BE2C (cell line): ENCODE results near the gene HELZ.

Source experiments
- DNase-seq: peaks from one replicate; pipeline ENCODE4 v3.0.0-alpha.2; 2020
- H3K27me3 ChIP-seq: fragments of 250-450 bp; sonication (Bioruptor Pico); 2 replicates; pipeline ENCODE4 v1.5.1; 2020; ENCODE audit warnings: mild to moderate bottlenecking
- H3K36me3 ChIP-seq: fragments of 250-450 bp; sonication (Bioruptor Pico); 2 replicates; pipeline ENCODE4 v1.5.1; 2020; ENCODE audit warnings: mild to moderate bottlenecking
- H3K4me1 ChIP-seq: fragments of 250-450 bp; sonication (Bioruptor Pico); 2 replicates; pipeline ENCODE4 v1.5.1; 2020
- H3K4me3 ChIP-seq: 2 replicates; pipeline ENCODE4 v1.5.1; 2011; ENCODE audit warnings: low read depth, low read length
- H3K9me3 ChIP-seq: fragments of 250-450 bp; sonication (Bioruptor Pico); 2 replicates; pipeline ENCODE4 v1.5.1; 2020
- CTCF ChIP-seq: IDR thresholded peaks from 2 replicates; pipeline ENCODE4 v1.5.1; 2012; ENCODE audit warnings: mild to moderate bottlenecking, low read depth, low read length

The HELZ gene

GRCh38 chr17:67156269-67157199 is 88.5 kb downstream of the HELZ start:
- TF ChIP-seq CTCF: no peak
- peaks cover 10% of the 10 kb centered on the region for H3K4me1 ChIP-seq
- H3K9me3 ChIP-seq: no peaks in the 10 kb centered on the region
- no peak for DNase-seq
- peaks cover 15% of the 10 kb centered on the region for H3K36me3 ChIP-seq
- H3K4me3 ChIP-seq: no peak overlapping the region
- no peaks in the 10 kb centered on the region for H3K27me3 ChIP-seq

DNA sequence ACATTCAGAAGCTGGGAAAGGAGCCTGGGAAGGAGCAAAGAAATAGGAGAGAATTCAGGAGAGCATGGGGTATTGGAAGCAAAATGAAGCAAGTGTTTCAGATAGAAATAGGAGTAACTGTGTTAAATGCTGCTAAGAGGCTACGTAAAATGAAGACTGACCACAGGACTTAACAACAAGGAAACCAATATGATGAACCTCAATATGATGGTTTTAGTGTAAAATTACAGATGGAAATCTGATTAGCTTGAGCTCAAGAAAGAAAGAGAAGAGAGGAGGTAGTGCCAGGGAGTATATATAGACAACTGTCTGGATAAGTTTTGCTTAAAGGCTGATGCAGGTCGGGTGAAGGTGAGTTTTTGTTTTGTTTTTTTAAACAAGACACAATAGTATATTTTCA is 92.2 kb downstream of the HELZ start:
- TF ChIP-seq CTCF: no peak
- Histone ChIP-seq H3K36me3 (peaks cover 25% of the 10 kb centered on the region), H3K4me3 (no peak overlapping the region), H3K27me3 (no peaks in the 10 kb centered on the region), H3K4me1 (peaks cover 5% of the 10 kb centered on the region; the same call in 1 of the 2 replicates), H3K9me3 (no peaks in the 10 kb centered on the region)
- DNase-seq: no peak

- Histone ChIP-seq H3K27me3 (no peaks in the 10 kb centered on the region), H3K36me3 (peaks cover 30% of the 10 kb centered on the region), H3K4me3 (no peak overlapping the region), H3K4me1 (peaks cover 3% of the 10 kb centered on the region; the same call in 1 of the 2 replicates), H3K9me3 (no peaks in the 10 kb centered on the region)
- TF ChIP-seq CTCF: no peak
- no peak for DNase-seq
Observed at GRCh38 chr17:67151717-67152116, 93.3 kb downstream of the HELZ start.

DNA sequence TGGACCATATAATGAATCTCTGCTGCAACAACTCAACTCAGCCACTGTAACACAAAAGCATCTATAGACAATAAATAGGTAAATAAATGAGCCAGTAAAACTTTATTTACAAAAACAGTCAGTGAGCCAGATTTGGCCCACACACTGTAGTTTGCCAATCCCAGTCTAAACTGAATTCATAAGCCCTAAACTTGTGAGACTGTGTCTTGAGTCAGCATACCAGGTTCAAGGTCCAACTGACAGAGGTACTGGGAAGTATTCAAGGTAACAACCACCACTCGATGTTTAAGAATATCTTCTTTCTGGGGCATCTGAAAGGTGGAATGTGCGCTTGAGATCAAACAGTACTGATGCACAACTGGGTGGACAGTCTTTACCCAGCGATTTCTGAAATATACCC is 94.2 kb downstream of the HELZ start:
- Histone ChIP-seq H3K36me3 (peaks cover 36% of the 10 kb centered on the region), H3K27me3 (no peaks in the 10 kb centered on the region)
- no peak for DNase-seq

GRCh38 chr17:67148352-67148751 is 96.6 kb downstream of the HELZ start:
- no peaks in the 10 kb centered on the region for H3K9me3 ChIP-seq
- no peaks in the 10 kb centered on the region for H3K27me3 ChIP-seq
- no peak overlapping the region for H3K4me3 ChIP-seq
- TF ChIP-seq CTCF: no peak
- H3K36me3 ChIP-seq: peaks cover 53% of the 10 kb centered on the region
- no peak for DNase-seq
- H3K4me1 ChIP-seq: peaks cover 3% of the 10 kb centered on the region; the same call in 1 of the 2 replicates

More for the DNA sequence above, 94.2 kb downstream of the HELZ start:
- H3K4me3 ChIP-seq: no peak overlapping the region
- no peaks in the 10 kb centered on the region for H3K9me3 ChIP-seq
- no peak for TF ChIP-seq CTCF
- peaks cover 3% of the 10 kb centered on the region; the same call in 1 of the 2 replicates for H3K4me1 ChIP-seq

- no peak overlapping the region for H3K4me3 ChIP-seq
- no peak for DNase-seq
- peaks cover 62% of the 10 kb centered on the region for H3K36me3 ChIP-seq
- no peaks in the 10 kb centered on the region for H3K9me3 ChIP-seq
- no peak for TF ChIP-seq CTCF
- no peaks in the 10 kb centered on the region for H3K27me3 ChIP-seq
- H3K4me1 ChIP-seq: no peaks in the 10 kb centered on the region; the same call in none of the 2 replicates
Observed at GRCh38 chr17:67145183-67145805, 99.7 kb downstream of the HELZ start.
